Type B pancreatic cell (in vitro differentiated cells): Measurements from ENCODE around the gene DIRAS1. TPM values are rescaled to one million over a fixed set of nuclear protein-coding genes. Genes with fewer than 3 reads are reported as not detected.
"Not testable (repeated sequence)": the region's sequence is repeated elsewhere in the genome, so short reads cannot be mapped to it uniquely, and the experiment has no call there.

Source experiments
- DNase-seq: peaks from one replicate; pipeline ENCODE4 v3.0.0; 2021; ENCODE audit warnings: mixed read lengths; ENCODE audit not compliant: unreplicated experiment; ENCODE audit errors: extremely low spot score
- H3K27ac Mint-ChIP-seq: 2 replicates; pipeline ENCODE4 v1.8.0; 2021; ENCODE audit warnings: mild to moderate bottlenecking, mixed read lengths
- H3K27me3 Mint-ChIP-seq: 2 replicates; pipeline ENCODE4 v1.8.0; 2021; ENCODE audit warnings: mixed read lengths
- H3K36me3 Mint-ChIP-seq: 2 replicates; pipeline ENCODE4 v1.8.0; 2021; ENCODE audit warnings: mixed read lengths
- H3K4me1 Mint-ChIP-seq: one replicate; pipeline ENCODE4 v1.8.0; 2021; ENCODE audit warnings: mixed read lengths; ENCODE audit not compliant: unreplicated experiment
- H3K4me3 Mint-ChIP-seq: 2 replicates; pipeline ENCODE4 v1.8.0; 2021; ENCODE audit warnings: mild to moderate bottlenecking, mixed read lengths
- H3K9me3 Mint-ChIP-seq: 2 replicates; pipeline ENCODE4 v1.8.0; 2021; ENCODE audit warnings: mixed read lengths
- total RNA-seq: library from RNA; stranded (reverse); gene quantifications from 2 replicates; pipeline ENCODE4 v1.2.1, GENCODE V29; 2021; ENCODE audit warnings: low replicate concordance
- TF ChIP-seq, protein P1 (sequence below): fragments of 200-600 bp; sonication (generic); conservative IDR thresholded peaks from 2 replicates; pipeline ENCODE4 v1.5.0; 2021; ENCODE audit warnings: antibody characterized with exemption, mild to moderate bottlenecking

DIRAS1 gene
- total RNA-seq, 1 donor from 2014 or later: 10.4 TPM

DNA sequence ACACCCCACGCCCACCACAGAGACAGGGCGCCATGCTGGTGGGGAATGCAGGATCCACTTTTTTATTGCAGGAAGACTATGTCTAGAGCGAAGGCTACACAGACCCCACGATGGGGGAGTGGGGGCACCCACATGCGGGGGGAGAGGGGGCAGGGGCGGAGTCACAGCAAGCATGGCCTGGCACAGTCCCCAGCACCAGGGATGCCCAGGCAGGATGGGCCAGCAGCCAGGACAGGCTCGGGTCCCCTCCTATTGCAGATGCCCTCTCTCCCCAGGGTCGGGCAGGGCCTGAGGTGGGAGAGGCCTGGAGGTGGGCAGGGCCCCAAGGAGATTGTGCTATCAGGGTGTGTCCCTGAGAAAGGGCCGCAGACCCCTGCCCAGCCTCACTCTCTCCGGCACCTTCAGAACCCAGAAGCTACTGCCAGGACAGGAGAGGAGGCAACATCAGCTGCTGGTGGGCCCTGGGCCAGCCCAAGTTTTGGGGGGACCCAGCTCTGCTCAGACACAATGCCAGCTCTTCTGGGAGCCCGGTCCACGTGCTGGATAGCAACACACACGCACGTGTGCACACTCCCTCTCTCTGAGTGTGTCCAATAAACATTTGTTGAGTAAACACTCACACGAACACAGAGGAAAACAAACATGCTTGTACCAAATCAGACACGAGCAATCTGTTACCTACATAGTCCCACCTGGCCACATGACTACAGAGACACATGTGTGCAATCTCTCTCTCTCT is 6.5 kb downstream of the DIRAS1 start:
- H3K27ac Mint-ChIP-seq: no peak overlapping the region
- H3K27me3 Mint-ChIP-seq: peaks cover 17% of the 10 kb centered on the region
- TF ChIP-seq, protein P1, sequence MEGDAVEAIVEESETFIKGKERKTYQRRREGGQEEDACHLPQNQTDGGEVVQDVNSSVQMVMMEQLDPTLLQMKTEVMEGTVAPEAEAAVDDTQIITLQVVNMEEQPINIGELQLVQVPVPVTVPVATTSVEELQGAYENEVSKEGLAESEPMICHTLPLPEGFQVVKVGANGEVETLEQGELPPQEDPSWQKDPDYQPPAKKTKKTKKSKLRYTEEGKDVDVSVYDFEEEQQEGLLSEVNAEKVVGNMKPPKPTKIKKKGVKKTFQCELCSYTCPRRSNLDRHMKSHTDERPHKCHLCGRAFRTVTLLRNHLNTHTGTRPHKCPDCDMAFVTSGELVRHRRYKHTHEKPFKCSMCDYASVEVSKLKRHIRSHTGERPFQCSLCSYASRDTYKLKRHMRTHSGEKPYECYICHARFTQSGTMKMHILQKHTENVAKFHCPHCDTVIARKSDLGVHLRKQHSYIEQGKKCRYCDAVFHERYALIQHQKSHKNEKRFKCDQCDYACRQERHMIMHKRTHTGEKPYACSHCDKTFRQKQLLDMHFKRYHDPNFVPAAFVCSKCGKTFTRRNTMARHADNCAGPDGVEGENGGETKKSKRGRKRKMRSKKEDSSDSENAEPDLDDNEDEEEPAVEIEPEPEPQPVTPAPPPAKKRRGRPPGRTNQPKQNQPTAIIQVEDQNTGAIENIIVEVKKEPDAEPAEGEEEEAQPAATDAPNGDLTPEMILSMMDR: no peak
- H3K4me1 Mint-ChIP-seq: peaks cover under 1% of the 10 kb centered on the region
- H3K9me3 Mint-ChIP-seq: peaks cover 5% of the 10 kb centered on the region
- DNase-seq: no peak
- no peak overlapping the region for H3K4me3 Mint-ChIP-seq
- H3K36me3 Mint-ChIP-seq: peaks cover 6% of the 10 kb centered on the region

DNA sequence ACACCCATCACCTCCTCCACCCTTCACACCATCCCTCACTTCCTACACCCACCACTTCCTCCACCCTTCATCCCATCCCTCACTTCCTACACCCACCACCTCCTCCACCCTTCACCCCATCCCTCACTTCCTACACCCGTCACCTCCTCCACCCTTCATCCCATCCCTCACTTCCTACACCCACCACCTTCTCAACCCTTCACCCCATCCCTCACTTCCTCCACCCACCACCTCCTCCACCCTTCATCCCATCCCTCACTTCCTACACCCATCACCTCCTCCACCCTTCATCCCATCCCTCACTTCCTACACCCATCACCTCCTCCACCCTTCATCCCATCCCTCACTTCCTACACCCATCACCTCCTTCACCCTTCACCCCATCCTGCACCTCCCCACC is 7.1 kb downstream of the DIRAS1 start:
- not testable (repeated sequence) for H3K4me3 Mint-ChIP-seq, H3K9me3 Mint-ChIP-seq, H3K27ac Mint-ChIP-seq, DNase-seq, H3K36me3 Mint-ChIP-seq, H3K4me1 Mint-ChIP-seq
- peaks cover 15% of the 10 kb centered on the region for H3K27me3 Mint-ChIP-seq

DNA sequence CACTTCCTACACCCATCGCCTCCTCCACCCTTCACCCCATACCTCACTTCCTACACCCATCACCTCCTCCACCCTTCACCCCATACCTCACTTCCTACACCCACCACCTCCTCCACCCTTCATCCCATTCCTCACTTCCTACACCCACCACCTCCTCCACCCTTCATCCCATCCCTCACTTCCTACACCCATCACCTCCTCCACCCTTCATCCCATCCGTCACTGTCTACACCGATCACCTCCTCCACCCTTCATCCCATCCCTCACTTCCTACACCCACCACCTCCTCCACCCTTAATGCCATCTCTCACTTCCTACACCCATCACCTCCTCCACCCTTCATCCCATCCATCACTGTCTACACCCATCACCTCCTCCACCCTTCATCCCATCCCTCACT is 8.0 kb downstream of the DIRAS1 start:
- not testable (repeated sequence) for H3K4me1 Mint-ChIP-seq, H3K9me3 Mint-ChIP-seq, H3K4me3 Mint-ChIP-seq, H3K27ac Mint-ChIP-seq, DNase-seq, H3K36me3 Mint-ChIP-seq
- peaks cover 15% of the 10 kb centered on the region for H3K27me3 Mint-ChIP-seq

DNA sequence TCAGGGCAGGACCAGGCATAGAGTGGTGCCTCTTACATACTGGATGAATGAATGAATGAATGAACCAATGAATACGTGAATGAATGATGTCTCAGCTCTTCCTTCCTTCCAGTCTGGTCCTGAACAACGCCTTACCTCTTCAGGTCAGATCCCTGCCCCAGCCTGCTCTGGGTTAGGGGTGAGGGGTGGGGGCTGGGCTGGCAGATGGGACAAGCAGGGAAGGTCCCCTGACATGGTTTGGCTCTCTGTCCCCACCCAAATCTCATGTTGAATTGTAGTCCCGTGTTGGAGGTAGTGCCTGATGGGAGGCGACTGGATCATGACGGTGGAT is 9.3 kb downstream of the DIRAS1 start:
- no peak overlapping the region for H3K4me3 Mint-ChIP-seq
- H3K27ac Mint-ChIP-seq: no peak overlapping the region
- no peaks in the 10 kb centered on the region for H3K4me1 Mint-ChIP-seq
- TF ChIP-seq, protein P1: no peak
- peaks cover 6% of the 10 kb centered on the region for H3K36me3 Mint-ChIP-seq
- peaks cover 15% of the 10 kb centered on the region for H3K27me3 Mint-ChIP-seq
- peaks cover 5% of the 10 kb centered on the region for H3K9me3 Mint-ChIP-seq
- DNase-seq: no peak

DNA sequence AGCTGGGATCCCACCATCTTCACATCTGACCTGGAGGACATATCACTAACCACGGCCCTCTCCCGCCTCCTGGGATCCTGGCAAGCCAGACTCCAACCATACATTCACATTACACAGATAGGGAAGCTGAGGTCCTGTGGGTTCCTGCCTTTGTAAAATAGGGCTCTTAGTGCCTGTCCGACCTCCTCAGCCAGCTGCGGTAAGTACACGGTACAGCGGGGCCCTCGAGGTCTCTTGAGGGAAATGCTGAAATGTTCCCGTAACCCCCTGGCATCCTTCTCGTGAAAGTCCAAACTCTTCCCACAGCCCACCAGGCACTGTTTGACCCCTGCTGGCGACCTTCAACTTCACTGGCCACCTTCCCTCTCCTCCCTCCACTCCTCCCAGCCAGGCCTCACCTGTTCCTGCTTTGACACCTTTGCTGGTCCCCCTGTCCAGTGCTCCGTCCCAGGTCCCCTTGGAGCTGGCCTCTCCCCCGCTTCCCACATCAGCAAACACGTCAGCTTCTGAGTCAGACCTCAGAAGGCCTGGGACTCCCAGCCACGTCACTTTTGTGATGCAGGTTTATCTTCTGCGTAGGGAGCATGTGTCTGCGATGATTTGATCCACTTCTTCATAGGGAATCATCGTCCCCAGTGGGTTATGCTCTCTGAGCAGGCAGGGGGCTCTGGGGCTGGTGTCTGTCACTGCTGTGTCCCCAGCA is 9.8 kb downstream of the DIRAS1 start:
- Mint-ChIP-seq H3K36me3 (peaks cover 6% of the 10 kb centered on the region), H3K4me1 (no peaks in the 10 kb centered on the region), H3K4me3 (no peak overlapping the region), H3K27ac (no peak overlapping the region), H3K27me3 (peaks cover 15% of the 10 kb centered on the region), H3K9me3 (peaks cover 5% of the 10 kb centered on the region)
- TF ChIP-seq, protein P1: no peak
- DNase-seq: no peak

DNA sequence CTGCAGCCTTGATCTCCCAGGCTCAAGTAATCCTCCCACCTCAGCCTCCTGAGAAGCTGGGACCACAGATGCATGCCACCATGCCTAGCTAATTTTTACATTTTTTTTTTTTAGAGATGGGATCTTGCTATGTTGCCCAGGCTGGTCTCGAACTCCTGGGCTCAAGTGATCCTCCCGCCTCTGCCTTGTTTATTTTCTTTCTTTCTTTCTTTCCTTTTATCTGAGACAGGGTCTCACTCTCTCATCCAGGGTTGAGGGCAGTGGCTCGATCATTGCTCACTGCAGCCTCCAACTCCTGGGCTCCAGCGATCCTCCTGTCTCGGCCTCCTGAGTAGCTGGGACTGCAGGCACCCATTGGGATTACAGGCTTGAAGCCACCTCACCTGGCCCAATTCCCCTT is 14.9 kb downstream of the DIRAS1 start:
- H3K36me3 Mint-ChIP-seq: no peaks in the 10 kb centered on the region
- no peaks in the 10 kb centered on the region for H3K9me3 Mint-ChIP-seq
- no peak for DNase-seq
- H3K27me3 Mint-ChIP-seq: peaks cover 9% of the 10 kb centered on the region
- no peak overlapping the region for H3K27ac Mint-ChIP-seq
- H3K4me1 Mint-ChIP-seq: no peaks in the 10 kb centered on the region
- H3K4me3 Mint-ChIP-seq: no peak overlapping the region
- TF ChIP-seq, protein P1: no peak
